KOPT-K1 (cell line): ENCODE measurements around the gene DLG1.
A peak's percentile ranks its signal among the peaks of the same experiment; 100 is the strongest.

Source experiments
- H3K27ac ChIP-seq: fragments of 200-600 bp; sonication (generic); 2 replicates; pipeline ENCODE4 v1.5.1; 2016; ENCODE audit warnings: antibody characterized with exemption, mild to moderate bottlenecking, low read depth, low read length; ENCODE audit not compliant: poor library complexity, severe bottlenecking
- H3K36me3 ChIP-seq: fragments of 200-600 bp; sonication (generic); 2 replicates; pipeline ENCODE4 v1.5.1; 2017; ENCODE audit warnings: antibody characterized with exemption, mild to moderate bottlenecking, low read length, moderate library complexity; ENCODE audit not compliant: insufficient read depth
- H3K9me3 ChIP-seq: fragments of 200-600 bp; sonication (generic); 2 replicates; pipeline ENCODE4 v1.5.1; 2017; ENCODE audit warnings: antibody characterized with exemption, low read length, mild to moderate bottlenecking; ENCODE audit not compliant: insufficient read depth, poor library complexity, severe bottlenecking

The DLG1 gene

GRCh38 chr3:197031315-197032285, 266.8 kb downstream of the DLG1 start:
- H3K36me3 ChIP-seq: no peaks in the 10 kb centered on the region
- no peaks in the 10 kb centered on the region for H3K9me3 ChIP-seq
- H3K27ac ChIP-seq: no peak overlapping the region

GRCh38 chr3:197030379-197031314, 267.8 kb downstream of the DLG1 start:
- no peaks in the 10 kb centered on the region for H3K36me3 ChIP-seq
- no peaks in the 10 kb centered on the region for H3K9me3 ChIP-seq
- H3K27ac ChIP-seq: no peak overlapping the region

DNA sequence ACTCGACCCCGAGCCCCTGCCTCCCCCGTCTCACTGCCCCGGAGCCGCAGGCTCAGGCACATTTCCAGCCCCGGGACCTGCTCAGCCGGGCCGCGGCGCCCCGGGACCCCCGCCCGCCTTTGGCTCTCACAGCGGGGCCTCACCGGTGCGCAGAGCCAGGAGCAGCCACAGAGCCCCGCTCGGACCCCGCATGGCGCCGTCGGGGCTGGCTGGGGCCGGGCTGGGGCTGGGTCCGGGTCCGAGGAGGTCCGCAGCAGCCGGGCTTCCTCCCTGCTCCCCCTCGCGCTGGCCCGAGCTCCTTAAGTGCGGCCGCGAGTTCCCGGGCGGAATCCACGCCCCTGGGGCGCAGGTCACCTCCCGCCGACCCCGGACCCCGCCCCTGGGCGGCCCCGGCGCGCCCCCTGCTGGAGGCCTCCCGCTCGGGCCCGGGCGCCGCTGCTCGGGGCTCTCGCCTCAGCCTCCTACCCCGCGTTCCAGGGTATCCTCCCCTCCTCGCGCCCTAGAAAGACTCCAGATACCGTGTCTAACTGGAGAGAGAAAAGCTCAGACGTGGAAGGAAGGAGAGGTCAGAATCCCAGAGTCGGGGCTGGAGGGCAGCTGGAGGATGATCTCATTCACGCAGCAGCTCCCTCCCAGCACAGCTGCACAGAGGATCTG, 268.8 kb downstream of the DLG1 start, which contains the start of gene MELTF:
MELTF (minus strand) TSS at position 307 of the 657 bp plus-strand sequence; CDS start at position 192, 115 bp downstream.
- Histone ChIP-seq H3K27ac (peak within 1 kb of the TSS; percentile 47), H3K9me3 (no peaks in the 10 kb centered on the region)

DNA sequence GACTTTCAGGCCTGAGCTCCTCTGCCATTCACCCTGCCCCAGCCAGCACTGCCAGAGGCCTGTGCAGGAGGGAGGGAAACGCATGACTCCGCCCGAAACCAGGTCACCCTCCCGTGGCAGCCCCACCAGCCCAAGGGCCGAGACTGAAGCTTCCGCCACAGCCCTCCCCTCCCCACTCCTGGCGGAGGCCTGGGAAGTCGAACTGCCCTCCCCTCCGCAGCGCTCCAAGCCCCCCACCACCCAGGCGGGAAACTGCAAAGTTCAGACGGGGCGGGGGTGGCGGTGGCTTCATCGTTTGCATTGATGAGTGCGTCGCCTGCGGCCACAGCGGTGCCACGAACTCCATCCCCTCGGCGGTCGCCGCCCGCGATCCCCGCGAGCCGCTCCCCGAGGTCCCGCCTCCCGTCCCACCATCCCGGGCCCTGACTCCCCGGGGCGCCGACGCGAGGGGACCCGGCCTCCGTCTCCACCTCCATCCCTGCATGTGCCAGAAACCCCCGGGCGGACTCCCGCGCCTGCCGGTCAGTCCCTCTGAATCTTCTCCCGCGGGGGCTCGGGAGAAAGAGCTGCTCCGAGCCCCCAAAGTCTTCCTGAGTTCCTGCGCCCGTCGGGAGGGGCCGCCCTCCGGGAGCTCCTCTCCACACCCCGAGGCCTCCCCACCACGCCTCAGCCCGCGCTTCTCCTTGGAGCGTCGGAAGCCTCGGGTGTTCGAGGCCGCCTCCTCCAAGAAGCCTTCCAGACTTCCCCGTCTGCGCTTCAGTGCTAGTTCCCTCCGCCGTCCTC, 269.5 kb downstream of the DLG1 start:
- Histone ChIP-seq H3K36me3 (no peaks in the 10 kb centered on the region), H3K27ac (peak overlapping the region; percentile 47), H3K9me3 (no peaks in the 10 kb centered on the region)

More for the DNA sequence above, 268.8 kb downstream of the DLG1 start, which contains the start of gene MELTF:
- H3K36me3 ChIP-seq: no peaks in the 10 kb centered on the region

DNA sequence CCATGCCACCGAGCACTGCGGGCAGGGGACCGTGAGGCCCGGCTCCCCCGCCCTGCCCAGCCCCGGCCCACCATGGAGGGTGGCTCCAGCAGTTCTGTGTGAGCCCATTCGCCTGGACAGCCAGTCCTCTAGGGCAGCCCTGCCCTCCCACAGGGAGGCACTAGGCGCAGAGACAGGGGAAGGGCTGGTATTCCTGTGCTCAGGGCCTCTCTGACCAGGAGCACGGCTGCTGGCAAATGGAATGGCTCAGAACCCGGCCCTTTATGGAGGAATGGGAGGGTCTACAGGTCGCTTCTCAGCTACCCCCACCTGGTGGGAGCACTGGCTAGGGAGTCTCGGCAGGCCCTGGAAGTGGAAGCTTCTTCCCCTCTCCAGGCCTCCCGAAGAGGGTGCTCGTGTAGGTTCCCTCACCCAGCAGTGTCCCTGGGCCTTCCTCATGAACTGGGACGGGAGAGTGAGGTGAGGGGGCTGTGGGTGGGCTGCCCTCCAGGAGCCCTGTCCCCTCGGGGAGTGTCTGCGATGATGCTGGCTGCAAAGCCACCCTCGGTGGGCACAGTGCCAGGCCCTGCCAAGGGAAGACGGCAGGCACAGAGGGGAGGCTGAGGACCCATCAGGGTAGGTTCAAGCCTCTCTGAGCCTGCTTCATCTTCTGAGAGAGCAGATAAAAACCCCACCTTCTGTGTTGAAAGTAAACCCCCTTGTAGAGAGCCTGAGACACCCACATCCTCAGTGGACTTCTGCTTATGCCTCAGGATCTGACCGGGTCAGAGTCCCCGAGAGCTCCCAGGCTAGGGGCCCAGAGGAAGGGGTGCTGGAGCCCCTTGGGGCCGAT, 270.3 kb downstream of the DLG1 start:
- H3K9me3 ChIP-seq: no peaks in the 10 kb centered on the region
- H3K36me3 ChIP-seq: no peaks in the 10 kb centered on the region
- H3K27ac ChIP-seq: no peak overlapping the region

DNA sequence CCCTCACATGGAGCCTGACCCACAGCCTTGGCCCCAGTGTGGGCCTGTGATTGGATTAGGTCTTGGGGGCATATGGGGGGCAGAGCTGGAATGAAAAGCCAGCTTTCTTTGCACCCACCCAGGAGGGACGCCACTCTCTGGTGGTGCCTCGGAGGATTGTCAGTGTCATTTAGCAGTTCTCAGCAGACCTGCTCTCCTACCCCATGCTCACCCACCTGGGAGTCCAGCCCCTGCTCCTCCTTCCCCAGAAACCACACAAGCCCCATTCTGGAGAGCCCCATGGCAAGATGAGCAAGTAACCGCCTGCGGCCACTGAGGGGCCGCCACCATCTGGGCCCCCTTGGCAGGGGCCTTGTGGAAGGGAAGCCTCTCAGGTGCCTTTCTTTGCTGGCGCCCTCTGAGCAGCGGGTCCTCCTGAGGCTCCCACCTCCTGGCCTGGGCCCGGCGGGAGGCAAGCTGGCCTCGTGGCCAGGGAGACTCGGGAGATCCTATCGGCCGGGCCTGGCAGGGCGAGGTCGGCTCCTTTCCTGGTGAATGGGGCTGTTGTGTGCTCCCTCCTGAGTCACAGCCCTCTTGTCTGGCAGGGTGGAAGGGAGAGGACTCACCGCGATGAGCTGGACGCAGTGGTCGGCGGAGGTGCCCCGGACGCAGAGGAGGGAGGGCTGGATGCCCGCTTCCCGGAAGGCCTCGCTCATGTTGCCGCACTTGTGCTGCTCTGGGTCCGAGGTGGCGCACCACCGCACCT, 271.1 kb downstream of the DLG1 start:
- Histone ChIP-seq H3K27ac (no peak overlapping the region), H3K36me3 (no peaks in the 10 kb centered on the region), H3K9me3 (no peaks in the 10 kb centered on the region)

GRCh38 chr3:197026481-197026866, 271.9 kb downstream of the DLG1 start:
- Histone ChIP-seq H3K27ac (no peak overlapping the region), H3K36me3 (no peaks in the 10 kb centered on the region), H3K9me3 (no peaks in the 10 kb centered on the region)

DNA sequence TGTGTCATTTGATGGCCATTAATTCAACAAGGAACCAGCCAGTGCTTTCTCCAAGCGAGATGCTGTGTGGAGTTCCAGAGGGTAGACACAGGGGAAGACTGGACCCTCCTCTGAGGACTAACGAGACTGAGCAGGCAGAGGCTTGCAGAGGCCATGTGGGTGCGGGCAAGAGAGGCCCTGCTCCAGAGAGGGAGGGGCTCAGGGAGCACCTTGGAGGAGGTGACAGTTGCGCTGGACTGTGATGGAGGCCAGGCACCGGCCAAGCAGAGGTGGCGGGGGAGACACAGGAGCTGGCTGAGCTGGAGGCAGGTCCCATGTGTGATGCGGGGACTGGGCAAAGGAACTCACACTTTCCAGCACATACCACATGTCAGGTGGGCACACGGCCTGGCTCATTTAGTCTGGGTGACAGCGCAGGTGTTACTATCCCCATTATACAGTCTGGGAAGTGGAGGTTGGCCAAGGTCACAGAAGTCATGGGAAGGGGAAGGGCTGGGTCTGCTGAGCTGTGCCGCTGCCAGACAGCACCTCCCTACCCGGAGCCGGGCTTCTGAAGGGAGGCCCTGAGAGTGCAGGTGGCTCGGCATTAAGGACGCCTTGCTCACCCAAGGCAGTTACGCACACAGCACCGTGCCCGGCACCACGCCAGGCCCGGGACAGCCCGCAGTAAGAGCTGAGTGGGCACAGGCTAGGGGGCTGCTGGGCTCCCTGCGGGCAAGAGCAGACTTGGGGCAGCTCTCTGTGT, 272.5 kb downstream of the DLG1 start:
- Histone ChIP-seq H3K36me3 (no peaks in the 10 kb centered on the region), H3K27ac (no peak overlapping the region), H3K9me3 (no peaks in the 10 kb centered on the region)

- Histone ChIP-seq H3K36me3 (no peaks in the 10 kb centered on the region), H3K9me3 (no peaks in the 10 kb centered on the region), H3K27ac (no peak overlapping the region)
Observed at GRCh38 chr3:197024881-197025735, 273.3 kb downstream of the DLG1 start.

DNA sequence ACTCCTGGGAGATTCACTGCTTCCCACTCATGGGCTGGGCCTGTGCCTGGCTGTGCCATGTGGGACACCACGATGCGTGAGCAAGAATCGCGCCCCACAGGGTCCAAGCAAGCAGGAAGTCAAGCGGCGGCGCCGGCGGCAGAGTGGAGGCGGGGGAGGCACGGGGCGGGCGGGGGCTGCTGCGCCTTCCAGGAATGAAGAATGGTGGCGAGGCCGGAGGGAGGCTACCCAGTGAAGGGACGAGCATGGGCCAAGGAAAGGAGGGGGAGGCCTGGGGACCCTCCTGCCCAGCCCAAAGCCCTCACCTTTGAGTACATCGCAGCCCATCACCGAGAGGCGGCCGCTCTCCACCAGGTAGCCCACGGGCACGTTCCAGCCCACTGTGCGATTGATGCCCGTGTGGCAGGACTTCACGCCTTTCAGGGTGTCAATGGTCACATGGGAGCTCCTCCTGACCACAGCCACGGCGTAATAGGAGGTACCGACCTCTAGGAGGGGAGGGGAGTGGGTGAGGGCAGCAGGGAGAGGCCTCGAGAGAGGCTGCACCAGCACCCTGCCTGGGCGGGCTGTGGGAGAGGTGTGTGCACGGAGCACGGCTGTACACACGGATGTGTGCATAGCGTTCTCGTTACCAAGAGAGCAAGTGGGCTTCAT, 274.3 kb downstream of the DLG1 start:
- H3K27ac ChIP-seq: no peak overlapping the region
- H3K9me3 ChIP-seq: no peaks in the 10 kb centered on the region
- H3K36me3 ChIP-seq: no peaks in the 10 kb centered on the region

- Histone ChIP-seq H3K36me3 (no peaks in the 10 kb centered on the region), H3K27ac (no peak overlapping the region), H3K9me3 (no peaks in the 10 kb centered on the region)
Observed at GRCh38 chr3:197023241-197023997, 275.0 kb downstream of the DLG1 start.
